Ishikawa (cell line): ENCODE data around the gene VWA8.

Experiments
- CEBPB ChIP-seq: IDR thresholded peaks from 2 replicates; pipeline ENCODE4 v1.6.1; 2012
- CREB1 ChIP-seq: IDR thresholded peaks from 2 replicates; pipeline ENCODE4 v1.6.1; 2012; ENCODE audit warnings: low read depth
- EGR1 ChIP-seq: IDR thresholded peaks from 2 replicates; pipeline ENCODE4 v1.6.1; 2012
- EP300 ChIP-seq: IDR thresholded peaks from 2 replicates; pipeline ENCODE4 v1.6.1; 2012; ENCODE audit warnings: borderline replicate concordance
- FOXM1 ChIP-seq: IDR thresholded peaks from 2 replicates; pipeline ENCODE4 v1.6.1; 2012; ENCODE audit warnings: low read depth, borderline replicate concordance
- NFIC ChIP-seq: IDR thresholded peaks from 2 replicates; pipeline ENCODE4 v1.6.1; 2012
- RAD21 ChIP-seq: IDR thresholded peaks from 2 replicates; pipeline ENCODE4 v1.6.1; 2012; ENCODE audit warnings: low read depth
- TAF1 ChIP-seq: IDR thresholded peaks from 2 replicates; pipeline ENCODE4 v1.6.1; 2012; ENCODE audit warnings: low read depth, mild to moderate bottlenecking
- TCF12 ChIP-seq: IDR thresholded peaks from 2 replicates; pipeline ENCODE4 v1.6.1; 2012; ENCODE audit warnings: low read depth
- TEAD4 ChIP-seq: IDR thresholded peaks from 2 replicates; pipeline ENCODE4 v1.6.1; 2012
- YY1 ChIP-seq: IDR thresholded peaks from 2 replicates; pipeline ENCODE4 v1.6.1; 2012; ENCODE audit warnings: low read depth
- ZBTB7A ChIP-seq: IDR thresholded peaks from 2 replicates; pipeline ENCODE4 v1.6.1; 2012; ENCODE audit warnings: low read depth
- TF ChIP-seq, protein P1 (sequence below): IDR thresholded peaks from 2 replicates; pipeline ENCODE4 v1.6.1; 2012
- TF ChIP-seq, protein P2 (sequence below): IDR thresholded peaks from 2 replicates; pipeline ENCODE4 v1.6.1; 2012
- TF ChIP-seq, protein P3 (sequence below): IDR thresholded peaks from 2 replicates; pipeline ENCODE4 v1.6.1; 2012; ENCODE audit warnings: low read depth, mild to moderate bottlenecking

Gene VWA8

DNA sequence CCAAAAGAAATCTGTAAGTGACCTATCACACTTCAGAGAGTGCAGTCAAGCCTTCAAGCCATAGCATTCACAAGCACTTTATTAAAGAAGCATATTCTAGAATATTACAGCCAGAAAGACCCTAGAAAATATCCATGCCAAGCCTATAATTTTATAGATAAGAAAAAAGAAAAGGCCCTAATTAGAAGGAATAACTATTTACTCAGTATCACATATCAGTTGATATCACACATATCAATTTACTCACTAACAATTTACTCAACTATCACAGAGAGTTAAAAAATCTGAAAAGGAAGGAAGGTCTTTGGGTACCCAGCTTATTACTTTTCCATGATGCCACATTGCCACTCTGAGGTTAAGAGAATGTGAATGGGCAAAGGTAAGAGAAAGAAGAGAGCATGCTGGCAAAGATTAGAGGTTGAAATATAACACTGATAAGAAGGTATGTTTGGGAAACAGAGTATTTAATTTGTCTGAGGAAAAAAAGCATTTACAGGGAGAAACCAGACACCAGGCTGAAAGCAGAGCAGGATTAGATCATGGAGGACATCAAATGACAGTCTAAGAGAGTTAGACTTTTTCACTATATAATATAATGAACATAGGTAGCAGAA, 186.2 kb downstream of the VWA8 start:
- TF ChIP-seq TCF12 = no peak
- TF ChIP-seq FOXM1 = no peak
- TF ChIP-seq CREB1 = no peak
- TF ChIP-seq TAF1 = no peak
- no peak for TF ChIP-seq CEBPB
- no peak for TF ChIP-seq EP300
- TF ChIP-seq ZBTB7A = no peak
- no peak for TF ChIP-seq TEAD4
- TF ChIP-seq, protein P1, sequence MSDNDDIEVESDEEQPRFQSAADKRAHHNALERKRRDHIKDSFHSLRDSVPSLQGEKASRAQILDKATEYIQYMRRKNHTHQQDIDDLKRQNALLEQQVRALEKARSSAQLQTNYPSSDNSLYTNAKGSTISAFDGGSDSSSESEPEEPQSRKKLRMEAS = no peak
- TF ChIP-seq RAD21 = no peak
- no peak for TF ChIP-seq YY1
- no peak for TF ChIP-seq NFIC
- TF ChIP-seq EGR1 = no peak
- TF ChIP-seq, protein P2, sequence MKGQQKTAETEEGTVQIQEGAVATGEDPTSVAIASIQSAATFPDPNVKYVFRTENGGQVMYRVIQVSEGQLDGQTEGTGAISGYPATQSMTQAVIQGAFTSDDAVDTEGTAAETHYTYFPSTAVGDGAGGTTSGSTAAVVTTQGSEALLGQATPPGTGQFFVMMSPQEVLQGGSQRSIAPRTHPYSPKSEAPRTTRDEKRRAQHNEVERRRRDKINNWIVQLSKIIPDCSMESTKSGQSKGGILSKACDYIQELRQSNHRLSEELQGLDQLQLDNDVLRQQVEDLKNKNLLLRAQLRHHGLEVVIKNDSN = no peak
- TF ChIP-seq, protein P3, sequence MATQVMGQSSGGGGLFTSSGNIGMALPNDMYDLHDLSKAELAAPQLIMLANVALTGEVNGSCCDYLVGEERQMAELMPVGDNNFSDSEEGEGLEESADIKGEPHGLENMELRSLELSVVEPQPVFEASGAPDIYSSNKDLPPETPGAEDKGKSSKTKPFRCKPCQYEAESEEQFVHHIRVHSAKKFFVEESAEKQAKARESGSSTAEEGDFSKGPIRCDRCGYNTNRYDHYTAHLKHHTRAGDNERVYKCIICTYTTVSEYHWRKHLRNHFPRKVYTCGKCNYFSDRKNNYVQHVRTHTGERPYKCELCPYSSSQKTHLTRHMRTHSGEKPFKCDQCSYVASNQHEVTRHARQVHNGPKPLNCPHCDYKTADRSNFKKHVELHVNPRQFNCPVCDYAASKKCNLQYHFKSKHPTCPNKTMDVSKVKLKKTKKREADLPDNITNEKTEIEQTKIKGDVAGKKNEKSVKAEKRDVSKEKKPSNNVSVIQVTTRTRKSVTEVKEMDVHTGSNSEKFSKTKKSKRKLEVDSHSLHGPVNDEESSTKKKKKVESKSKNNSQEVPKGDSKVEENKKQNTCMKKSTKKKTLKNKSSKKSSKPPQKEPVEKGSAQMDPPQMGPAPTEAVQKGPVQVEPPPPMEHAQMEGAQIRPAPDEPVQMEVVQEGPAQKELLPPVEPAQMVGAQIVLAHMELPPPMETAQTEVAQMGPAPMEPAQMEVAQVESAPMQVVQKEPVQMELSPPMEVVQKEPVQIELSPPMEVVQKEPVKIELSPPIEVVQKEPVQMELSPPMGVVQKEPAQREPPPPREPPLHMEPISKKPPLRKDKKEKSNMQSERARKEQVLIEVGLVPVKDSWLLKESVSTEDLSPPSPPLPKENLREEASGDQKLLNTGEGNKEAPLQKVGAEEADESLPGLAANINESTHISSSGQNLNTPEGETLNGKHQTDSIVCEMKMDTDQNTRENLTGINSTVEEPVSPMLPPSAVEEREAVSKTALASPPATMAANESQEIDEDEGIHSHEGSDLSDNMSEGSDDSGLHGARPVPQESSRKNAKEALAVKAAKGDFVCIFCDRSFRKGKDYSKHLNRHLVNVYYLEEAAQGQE = no peak

DNA sequence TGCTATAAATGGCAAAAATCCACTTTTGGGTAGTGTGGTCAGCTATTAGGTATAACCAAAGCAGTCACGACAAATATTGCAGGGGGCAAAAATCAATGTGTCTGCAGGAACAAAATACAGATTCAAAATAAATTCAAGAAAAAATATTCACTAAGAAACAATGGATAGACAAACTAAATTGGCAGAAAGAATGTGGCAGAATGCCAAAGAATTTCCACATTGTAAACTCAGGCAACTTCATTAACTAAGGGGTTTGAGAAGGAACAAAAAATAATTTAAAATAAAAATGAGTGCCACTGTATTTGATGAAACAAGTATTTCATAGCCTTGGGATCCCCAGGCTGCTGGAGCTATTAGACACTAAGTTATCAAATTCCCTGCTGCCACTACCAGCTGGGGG, 193.1 kb downstream of the VWA8 start:
- TF ChIP-seq YY1 (no peak), NFIC (peak; percentile 84), TEAD4 (peak; percentile 70), RAD21 (no peak), TCF12 (no peak)

DNA sequence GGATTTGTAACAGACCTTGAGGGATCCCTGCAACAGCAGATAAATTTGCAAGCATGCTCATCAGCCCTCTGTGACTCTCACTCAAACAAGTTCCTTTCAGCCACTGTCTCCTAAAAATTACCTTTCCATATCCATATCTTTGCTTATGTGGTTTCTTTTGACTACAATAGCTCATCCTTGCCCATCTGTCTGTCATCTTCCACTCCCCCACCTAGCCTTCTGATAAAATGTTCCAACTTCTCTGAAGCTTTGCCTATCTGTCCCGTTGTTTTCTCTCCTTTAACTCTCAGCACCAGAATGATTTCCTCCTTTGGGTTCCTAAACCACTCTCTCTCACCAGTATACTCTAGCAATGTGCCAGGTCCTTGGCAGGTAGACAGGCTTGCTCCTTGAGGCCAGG, 194.5 kb downstream of the VWA8 start:
- TF ChIP-seq, protein P1 = no peak
- TF ChIP-seq TCF12 (no peak), NFIC (no peak), ZBTB7A (no peak)

GRCh38 chr13:41765813-41766212, 195.1 kb downstream of the VWA8 start:
- TF ChIP-seq ZBTB7A = no peak
- no peak for TF ChIP-seq YY1
- no peak for TF ChIP-seq FOXM1
- TF ChIP-seq CREB1 = no peak
- TF ChIP-seq, protein P3 = no peak
- TF ChIP-seq EGR1 = no peak
- no peak for TF ChIP-seq NFIC

- TF ChIP-seq CREB1 = no peak
- TF ChIP-seq, protein P1 = no peak
- TF ChIP-seq TEAD4 = no peak
- TF ChIP-seq EP300 = no peak
- no peak for TF ChIP-seq TAF1
- TF ChIP-seq, protein P2 = no peak
- TF ChIP-seq CEBPB = no peak
- no peak for TF ChIP-seq FOXM1
- no peak for TF ChIP-seq RAD21
- TF ChIP-seq EGR1 = no peak
- no peak for TF ChIP-seq NFIC
- no peak for TF ChIP-seq YY1
- TF ChIP-seq, protein P3 = no peak
- no peak for TF ChIP-seq ZBTB7A
- TF ChIP-seq TCF12 = no peak
Observed at GRCh38 chr13:41765020-41765419, 195.9 kb downstream of the VWA8 start.
